ENCODE data around the gene C17orf67.

C17orf67 gene

GRCh38 chr17:56804454-56804853, 29.3 kb downstream of the C17orf67 start:
- no peak for DNase-seq

- no peak for DNase-seq
These were observed 30.6 kb downstream of the C17orf67 start for GRCh38 chr17:56803071-56803470.

GRCh38 chr17:56801459-56802178, 32.1 kb downstream of the C17orf67 start:
- no peak for DNase-seq

GRCh38 chr17:56798916-56799315, 34.8 kb downstream of the C17orf67 start:
- DNase-seq: no peak

GRCh38 chr17:56796536-56796935, 37.2 kb downstream of the C17orf67 start:
- DNase-seq: no peak

GRCh38 chr17:56795221-56795865, 38.4 kb downstream of the C17orf67 start:
- no peak for DNase-seq

GRCh38 chr17:56793957-56794356, 39.8 kb downstream of the C17orf67 start:
- DNase-seq: no peak

GRCh38 chr17:56793531-56793930, 40.2 kb downstream of the C17orf67 start:
- DNase-seq: no peak

GRCh38 chr17:56792267-56792666, 41.5 kb downstream of the C17orf67 start:
- no peak for DNase-seq

GRCh38 chr17:56786989-56787482, 46.7 kb downstream of the C17orf67 start:
- no peak for DNase-seq

GRCh38 chr17:56785997-56786680, 47.6 kb downstream of the C17orf67 start:
- DNase-seq: no peak

- no peak for DNase-seq
These were observed 48.3 kb downstream of the C17orf67 start for GRCh38 chr17:56785405-56785804.

- no peak for DNase-seq
These were observed 51.4 kb downstream of the C17orf67 start for GRCh38 chr17:56782338-56782737.

GRCh38 chr17:56781906-56782305, 51.8 kb downstream of the C17orf67 start:
- DNase-seq: no peak

GRCh38 chr17:56779898-56780777, 53.6 kb downstream of the C17orf67 start:
- peak; percentile 81 for DNase-seq

- no peak for DNase-seq
These were observed 54.4 kb downstream of the C17orf67 start for GRCh38 chr17:56779322-56779721.

GRCh38 chr17:56778898-56779297, 54.8 kb downstream of the C17orf67 start:
- DNase-seq: no peak

GRCh38 chr17:56777859-56778258, 55.9 kb downstream of the C17orf67 start:
- no peak for DNase-seq

- no peak for DNase-seq
These were observed 59.1 kb downstream of the C17orf67 start for GRCh38 chr17:56774650-56775049.

GRCh38 chr17:56773124-56773523, 60.6 kb downstream of the C17orf67 start:
- DNase-seq: no peak

GRCh38 chr17:56772442-56772841, 61.3 kb downstream of the C17orf67 start:
- no peak for DNase-seq

GRCh38 chr17:56771975-56772374, 61.7 kb downstream of the C17orf67 start:
- DNase-seq: no peak

- DNase-seq: no peak
These were observed 62.2 kb downstream of the C17orf67 start for GRCh38 chr17:56771563-56771962.

All from right hindlimb (tissue), 1 donor.